Natural killer cell (primary cell): ENCODE measurements around the gene ZNF232. TPM values are rescaled to one million over a fixed set of nuclear protein-coding genes. Genes with fewer than 3 reads are reported as not detected.
"Not testable (repeated sequence)": the region's sequence is repeated elsewhere in the genome, so short reads cannot be mapped to it uniquely, and the experiment has no call there.

Experiments used
- ATAC-seq, 3 donors: fragments of 150-1000 bp in 2 of 3; fragments of 200-7000 bp in 1 of 3; cut with Tn5 transposase; 1 replicate in 1 of 3; 2 replicates in 2 of 3; pipeline ENCODE4 v1.10.0; 2021; ENCODE audit warnings: mild to moderate bottlenecking in 2 of 3, moderate library complexity in 2 of 3
- DNase-seq, 2 donors: peaks; one replicate each; pipeline versions ENCODE4 v3.0.0 to v3.0.0-alpha.2; 2013 to 2021; ENCODE audit warnings: mixed read lengths in 1 of 2
- H3K27ac ChIP-seq: one replicate; pipeline ENCODE4 v1.5.1; 2013; ENCODE audit warnings: mild to moderate bottlenecking, low read length
- H3K27me3 ChIP-seq: one replicate; pipeline ENCODE4 v1.6.1; 2013; ENCODE audit warnings: low read length; ENCODE audit not compliant: control insufficient read depth, insufficient read depth
- H3K36me3 ChIP-seq: one replicate; pipeline ENCODE4 v1.6.1; 2013; ENCODE audit warnings: low read length; ENCODE audit not compliant: control insufficient read depth, insufficient read depth
- H3K4me1 ChIP-seq: one replicate; pipeline ENCODE4 v1.6.1; 2013; ENCODE audit warnings: low read length; ENCODE audit not compliant: control insufficient read depth, insufficient read depth
- H3K4me3 ChIP-seq: one replicate; pipeline ENCODE4 v1.5.1; 2013; ENCODE audit warnings: low read length
- H3K9me3 ChIP-seq: one replicate; pipeline ENCODE4 v1.6.1; 2013; ENCODE audit warnings: low read length; ENCODE audit not compliant: control insufficient read depth, insufficient read depth
- H3K27ac Mint-ChIP-seq, 2 donors: one replicate each; pipeline ENCODE4 v1.8.0; 2022; ENCODE audit warnings: mild to moderate bottlenecking in 2 of 2, mixed read lengths in 2 of 2, moderate library complexity in 1 of 2
- H3K27me3 Mint-ChIP-seq, 2 donors: one replicate each; pipeline ENCODE4 v1.8.0; 2022; ENCODE audit warnings: low read depth in 2 of 2, mixed read lengths in 2 of 2
- H3K36me3 Mint-ChIP-seq: one replicate; pipeline ENCODE4 v1.8.0; 2022; ENCODE audit warnings: mixed read lengths
- H3K4me1 Mint-ChIP-seq, 2 donors: one replicate each; pipeline ENCODE4 v1.8.0; 2022; ENCODE audit warnings: mixed read lengths in 2 of 2
- H3K4me3 Mint-ChIP-seq: one replicate; pipeline ENCODE4 v1.8.0; 2022; ENCODE audit warnings: mild to moderate bottlenecking, moderate library complexity, mixed read lengths
- H3K9me3 Mint-ChIP-seq, 2 donors: one replicate each; pipeline ENCODE4 v1.8.0; 2022; ENCODE audit warnings: mixed read lengths in 2 of 2
- CTCF ChIP-seq: fragments of 200-600 bp; IDR thresholded peaks from one replicate; pipeline ENCODE4 v1.8.0; 2022; ENCODE audit warnings: antibody characterized with exemption
- WGBS: methylation state at CpG from one replicate; pipeline ENCODE4 v1.1.7; 2013; ENCODE audit warnings: missing lambda C conversion rate; ENCODE audit not compliant: insufficient coverage; 5-methylcytosine and 5-hydroxymethylcytosine counted together
- intact Hi-C: fragments of 100-400 bp; cut with micrococcal nuclease; formaldehyde crosslinking; loops from one replicate; pipeline ENCODE4 v1.14.2; 2022
- total RNA-seq, 4 donors: library from RNA; stranded (reverse); fragments of 120-200 nt in 1 of 4; gene quantifications; one replicate each; pipeline versions ENCODE4 v1.2.3 to v1.2.4, GENCODE V29; 2013 to 2022

The ZNF232 gene
- total RNA-seq, 3 donors from 2014 or later (not counting 1 experiment from before 2014, with no cell fraction given): 2.8 to 6.5 (median 5.6) TPM

GRCh38 chr17:5131799-5132502 is 20.3 kb upstream of the ZNF232 start:
- H3K9me3 Mint-ChIP-seq, H3K36me3 Mint-ChIP-seq: not testable (repeated sequence)

GRCh38 chr17:5131146-5131715 is 19.6 kb upstream of the ZNF232 start:
- Mint-ChIP-seq H3K36me3 (no peaks in the 10 kb centered on the region), H3K9me3 (no peaks in the 10 kb centered on the region), H3K4me1 (no peaks in the 10 kb centered on the region), H3K27ac (no peak overlapping the region), H3K4me3 (no peak overlapping the region), H3K27me3 (peaks cover 0 to 10% of the 10 kb centered on the region in 2 donors)
- intact Hi-C loops: no loop called here
- H3K4me1 ChIP-seq: no peaks in the 10 kb centered on the region
- WGBS: 93% methylated on average over 7 of the region's 7 CpGs
- no peaks in the 10 kb centered on the region for H3K27me3 ChIP-seq
- H3K9me3 ChIP-seq: no peaks in the 10 kb centered on the region
- ATAC-seq (no peak), DNase-seq (no peak)
- H3K27ac ChIP-seq: no peak overlapping the region
- no peak overlapping the region for H3K4me3 ChIP-seq
- H3K36me3 ChIP-seq: no peaks in the 10 kb centered on the region
- TF ChIP-seq CTCF: no peak

More at GRCh38 chr17:5131799-5132502, 20.3 kb upstream of the ZNF232 start:
- DNase-seq, H3K4me3 Mint-ChIP-seq, H3K27ac ChIP-seq, H3K27me3 ChIP-seq, ATAC-seq, H3K36me3 ChIP-seq, H3K27ac Mint-ChIP-seq, H3K4me3 ChIP-seq, intact Hi-C loops, H3K27me3 Mint-ChIP-seq, H3K9me3 ChIP-seq, H3K4me1 Mint-ChIP-seq, H3K4me1 ChIP-seq: not testable (repeated sequence)
- 87% methylated on average over 16 of the region's 16 CpGs for WGBS

GRCh38 chr17:5130687-5131086 is 19.0 kb upstream of the ZNF232 start:
- H3K9me3 Mint-ChIP-seq, H3K27me3 Mint-ChIP-seq, intact Hi-C loops, DNase-seq, H3K27ac Mint-ChIP-seq, H3K36me3 Mint-ChIP-seq, H3K27me3 ChIP-seq, H3K36me3 ChIP-seq, ATAC-seq, H3K9me3 ChIP-seq, H3K27ac ChIP-seq, H3K4me1 Mint-ChIP-seq, H3K4me1 ChIP-seq, H3K4me3 Mint-ChIP-seq, H3K4me3 ChIP-seq: not testable (repeated sequence)
- WGBS: 86% methylated on average over 5 of the region's 5 CpGs

GRCh38 chr17:5130261-5130660 is 18.6 kb upstream of the ZNF232 start:
- H3K4me1 ChIP-seq, H3K36me3 Mint-ChIP-seq, H3K9me3 Mint-ChIP-seq, H3K4me3 ChIP-seq, H3K27me3 ChIP-seq, H3K27ac Mint-ChIP-seq, H3K27ac ChIP-seq, H3K4me1 Mint-ChIP-seq, intact Hi-C loops, H3K4me3 Mint-ChIP-seq, ATAC-seq, DNase-seq, H3K27me3 Mint-ChIP-seq, H3K36me3 ChIP-seq, H3K9me3 ChIP-seq: not testable (repeated sequence)
- 90% methylated on average over 10 of the region's 10 CpGs for WGBS

- not testable (repeated sequence) for H3K4me3 Mint-ChIP-seq, H3K9me3 Mint-ChIP-seq
These were observed 18.1 kb upstream of the ZNF232 start for GRCh38 chr17:5129770-5130169.

More at GRCh38 chr17:5129770-5130169, 18.1 kb upstream of the ZNF232 start:
- H3K36me3 ChIP-seq, intact Hi-C loops, H3K4me1 ChIP-seq, H3K27ac ChIP-seq, DNase-seq, H3K4me1 Mint-ChIP-seq, ATAC-seq, H3K27me3 ChIP-seq, H3K27me3 Mint-ChIP-seq, H3K36me3 Mint-ChIP-seq, H3K4me3 ChIP-seq, H3K27ac Mint-ChIP-seq, H3K9me3 ChIP-seq: not testable (repeated sequence)
- WGBS: 88% methylated on average over 8 of the region's 8 CpGs
